Testis (tissue), 3 donors: ENCODE data around the gene FRAT2. TPM values are rescaled to one million over a fixed set of nuclear protein-coding genes. Genes with fewer than 3 reads are reported as not detected.
A peak's percentile ranks its signal among the peaks of the same experiment; 100 is the strongest.
"Not testable (repeated sequence)": the region's sequence is repeated elsewhere in the genome, so short reads cannot be mapped to it uniquely, and the experiment has no call there.

Experiments
- DNase-seq: peaks from one replicate; pipeline ENCODE4 v3.0.0-alpha.2; 2019
- H3K27ac ChIP-seq, 2 donors: fragments of 200-600 bp; sonication (generic); one replicate each; pipeline ENCODE4 v1.5.1; 2019
- H3K27me3 ChIP-seq: fragments of 200-600 bp; sonication (generic); one replicate; pipeline ENCODE4 v1.5.1; 2019
- H3K36me3 ChIP-seq: fragments of 200-600 bp; sonication (generic); one replicate; pipeline ENCODE4 v1.5.1; 2017; ENCODE audit warnings: low read depth; ENCODE audit errors: missing control alignments
- H3K4me1 ChIP-seq: fragments of 200-600 bp; sonication (generic); one replicate; pipeline ENCODE4 v1.5.1; 2019
- H3K4me3 ChIP-seq, 2 donors: fragments of 200-600 bp; sonication (generic); one replicate each; pipeline ENCODE4 v1.5.1; 2017 to 2019
- H3K9me3 ChIP-seq: fragments of 200-600 bp; sonication (generic); one replicate; pipeline ENCODE4 v1.5.1; 2017
- POLR2A ChIP-seq: fragments of 450-650 bp; IDR thresholded peaks from one replicate; pipeline ENCODE4 v1.6.1; 2017; ENCODE audit warnings: antibody characterized with exemption, mild to moderate bottlenecking, moderate library complexity
- WGBS, 2 donors: methylation state at CpG; one replicate each; pipeline ENCODE4 v1.1.5; 2018; 5-methylcytosine and 5-hydroxymethylcytosine counted together
- intact Hi-C: fragments of 100-400 bp; cut with DNase I; formaldehyde crosslinking; loops from one replicate; pipeline ENCODE4 v1.15.1; 2023; ENCODE audit warnings: low total_unique reads
- polyA plus RNA-seq: library from polyadenylated mRNA; stranded (reverse); fragments of 350-450 nt; fragmentation: Illumina TruSeq; extraction: RNeasy Lipid Tissue Mini Kit (QIAGEN cat#74804); gene quantifications from one replicate; pipeline ENCODE4 v1.2.3, GENCODE V29; 2014; ENCODE audit warnings: low read depth, low replicate concordance; ENCODE audit not compliant: insufficient read depth
- total RNA-seq, 2 donors: library from RNA; depleted of rRNA; stranded (reverse); fragments of >200 nt; gene quantifications; one replicate each; pipeline ENCODE4 v1.2.3, GENCODE V29; 2016
- TF ChIP-seq, protein P1 (sequence below), 3 experiments: fragments of 450-650 bp in 2 of 3; fragments of 200-600 bp in 1 of 3; sonication (generic) in 1 of 3; IDR thresholded peaks; one replicate each; pipeline ENCODE4 v1.5.1; 2016 to 2019; ENCODE audit warnings: antibody characterized with exemption in 3 of 3, mild to moderate bottlenecking in 2 of 3, moderate library complexity in 1 of 3

Gene FRAT2
- total and polyA plus RNA-seq, 3 donors from 2014 or later, result 18.8 to 37.0 (median 35.7) TPM

DNA sequence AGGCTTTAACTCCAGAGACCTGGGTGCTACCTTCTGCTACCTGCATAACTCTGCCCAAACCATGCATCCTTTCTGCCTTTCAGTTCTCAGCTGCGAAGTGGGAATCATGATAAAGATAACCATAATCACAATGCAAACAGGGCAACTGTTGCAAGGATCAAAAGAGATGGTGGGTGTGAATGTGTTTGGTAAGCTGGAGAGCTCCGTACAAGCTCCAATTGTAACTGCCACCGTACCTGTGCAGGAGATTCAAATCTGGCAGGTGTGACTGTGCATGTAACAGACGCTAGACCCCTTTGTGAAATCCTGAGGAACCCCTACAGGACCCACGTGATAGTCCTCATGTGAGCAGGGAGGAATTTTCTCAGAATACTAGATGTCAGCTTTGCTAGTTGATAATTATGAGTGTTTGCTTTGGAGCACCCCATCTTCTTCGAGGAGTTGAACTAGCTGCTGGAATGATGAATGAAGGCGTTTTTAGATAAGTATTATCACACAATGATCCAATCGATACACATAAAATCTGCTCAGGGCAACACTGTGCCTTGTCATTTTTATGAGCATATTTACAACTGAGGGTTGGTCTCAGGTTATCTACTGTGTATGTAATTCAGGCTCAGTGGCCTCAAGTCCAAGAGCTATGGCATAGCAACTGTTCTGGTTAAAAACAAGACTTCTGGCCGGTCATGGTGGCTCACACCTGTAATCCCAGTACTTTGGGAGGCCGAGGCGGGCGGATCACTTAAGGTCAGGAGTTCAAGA, 15.4 kb upstream of the FRAT2 start:
- no peaks in the 10 kb centered on the region for H3K4me1 ChIP-seq
- no peaks in the 10 kb centered on the region for H3K36me3 ChIP-seq
- no peak overlapping the region for H3K27ac ChIP-seq
- 82 to 85% methylated on average over 12 of the region's 12 CpGs for WGBS, 2 donors
- no peak for DNase-seq
- no peak overlapping the region for H3K4me3 ChIP-seq
- H3K27me3 ChIP-seq, result no peaks in the 10 kb centered on the region
- intact Hi-C loops, result loop anchor here (10.0 kb wide), 1 partner anchor 75 kb away; no protein-coding TSS in a partner anchor
- no peak for TF ChIP-seq POLR2A
- TF ChIP-seq, protein P1, sequence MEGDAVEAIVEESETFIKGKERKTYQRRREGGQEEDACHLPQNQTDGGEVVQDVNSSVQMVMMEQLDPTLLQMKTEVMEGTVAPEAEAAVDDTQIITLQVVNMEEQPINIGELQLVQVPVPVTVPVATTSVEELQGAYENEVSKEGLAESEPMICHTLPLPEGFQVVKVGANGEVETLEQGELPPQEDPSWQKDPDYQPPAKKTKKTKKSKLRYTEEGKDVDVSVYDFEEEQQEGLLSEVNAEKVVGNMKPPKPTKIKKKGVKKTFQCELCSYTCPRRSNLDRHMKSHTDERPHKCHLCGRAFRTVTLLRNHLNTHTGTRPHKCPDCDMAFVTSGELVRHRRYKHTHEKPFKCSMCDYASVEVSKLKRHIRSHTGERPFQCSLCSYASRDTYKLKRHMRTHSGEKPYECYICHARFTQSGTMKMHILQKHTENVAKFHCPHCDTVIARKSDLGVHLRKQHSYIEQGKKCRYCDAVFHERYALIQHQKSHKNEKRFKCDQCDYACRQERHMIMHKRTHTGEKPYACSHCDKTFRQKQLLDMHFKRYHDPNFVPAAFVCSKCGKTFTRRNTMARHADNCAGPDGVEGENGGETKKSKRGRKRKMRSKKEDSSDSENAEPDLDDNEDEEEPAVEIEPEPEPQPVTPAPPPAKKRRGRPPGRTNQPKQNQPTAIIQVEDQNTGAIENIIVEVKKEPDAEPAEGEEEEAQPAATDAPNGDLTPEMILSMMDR (IDR thresholded peaks at IDR 0.05), result no peak
- no peaks in the 10 kb centered on the region for H3K9me3 ChIP-seq

DNA sequence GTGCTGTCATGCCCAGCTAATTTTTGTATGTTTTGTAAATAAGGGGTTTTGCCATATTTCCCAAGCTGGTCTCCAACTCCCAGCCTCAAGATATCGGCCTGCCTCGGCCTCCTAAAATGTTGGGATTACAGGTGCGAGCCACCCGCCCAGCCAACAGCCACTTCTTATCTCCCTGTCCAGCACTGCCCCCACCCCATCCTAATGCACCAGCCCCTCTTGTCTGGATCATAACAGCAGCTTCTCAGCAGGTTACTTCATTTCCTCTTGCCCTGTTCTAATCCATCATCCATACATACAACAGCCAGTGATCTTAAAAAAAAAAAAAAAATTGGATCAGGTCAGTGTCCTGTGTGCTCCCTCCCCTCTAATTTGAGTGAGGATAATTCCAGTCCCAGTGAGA, 12.8 kb upstream of the FRAT2 start:
- Histone ChIP-seq H3K36me3 (no peaks in the 10 kb centered on the region), H3K4me1 (no peaks in the 10 kb centered on the region), H3K9me3 (no peaks in the 10 kb centered on the region), H3K27me3 (no peaks in the 10 kb centered on the region), H3K27ac (no peak overlapping the region), H3K4me3 (no peak overlapping the region)
- DNase-seq, result no peak
- 93 to 94% methylated on average over 4 of the region's 4 CpGs for WGBS, 2 donors
- intact Hi-C loops, result no loop called here
- TF ChIP-seq, protein P1 (IDR thresholded peaks at IDR 0.05), result no peak

DNA sequence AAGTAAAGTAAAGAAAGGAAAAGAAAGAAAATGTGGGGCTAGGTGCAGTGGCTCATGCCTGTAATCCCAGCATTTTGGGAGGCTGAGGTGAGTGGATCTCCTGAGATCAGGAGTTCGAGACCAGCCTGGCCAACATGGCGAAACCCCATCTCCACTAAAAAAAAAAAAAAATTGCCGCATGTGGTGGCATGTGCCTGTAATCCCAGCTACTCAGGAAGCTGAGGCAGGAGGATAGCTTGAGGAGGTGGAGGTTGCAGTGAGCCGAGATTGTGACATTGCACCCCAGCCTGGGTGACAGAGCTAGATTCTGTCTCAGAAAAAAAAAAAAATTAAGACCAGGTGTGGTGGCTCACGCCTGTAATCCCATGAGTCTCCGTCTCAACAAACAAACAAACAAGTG, 9.1 kb upstream of the FRAT2 start:
- H3K4me1 ChIP-seq, H3K4me3 ChIP-seq, H3K9me3 ChIP-seq, H3K27me3 ChIP-seq, H3K36me3 ChIP-seq, H3K27ac ChIP-seq, intact Hi-C loops, DNase-seq: not testable (repeated sequence)
- WGBS, 2 donors, result 88 to 95% methylated on average over 6 of the region's 6 CpGs

GRCh38 chr10:97341416-97341815, 6.9 kb upstream of the FRAT2 start:
- WGBS, 2 donors, result 80 to 91% methylated on average over 2 of the region's 2 CpGs
- H3K36me3 ChIP-seq, result no peaks in the 10 kb centered on the region
- no peaks in the 10 kb centered on the region for H3K27me3 ChIP-seq
- peaks cover 8% of the 10 kb centered on the region for H3K4me1 ChIP-seq
- no peak overlapping the region for H3K27ac ChIP-seq
- intact Hi-C loops, result no loop called here
- no peaks in the 10 kb centered on the region for H3K9me3 ChIP-seq
- no peak for DNase-seq
- H3K4me3 ChIP-seq, result no peak overlapping the region
- TF ChIP-seq, protein P1 (IDR thresholded peaks at IDR 0.05), result no peak
- TF ChIP-seq POLR2A, result no peak

DNA sequence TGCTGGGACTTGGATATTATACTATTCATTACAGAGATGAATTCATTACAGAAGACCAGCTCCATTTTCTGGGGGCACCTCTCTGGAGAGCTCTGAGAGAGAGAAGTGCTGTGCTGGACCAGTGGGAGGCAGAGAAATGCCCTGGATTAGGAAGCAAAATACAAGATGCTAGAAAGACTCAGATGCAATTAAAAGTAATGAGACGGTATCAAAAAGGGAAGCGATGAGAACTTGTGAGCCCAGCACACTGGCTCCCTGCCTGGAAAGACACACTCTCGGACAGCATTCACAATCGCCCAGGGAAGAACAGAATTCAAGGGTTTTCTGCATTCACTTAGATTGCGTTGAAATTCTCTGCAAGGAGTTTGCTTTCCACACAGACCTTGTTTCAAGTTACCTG, 3.5 kb upstream of the FRAT2 start:
- H3K27ac ChIP-seq, result no peak overlapping the region
- WGBS, 2 donors, result 39 to 54% methylated on average over 5 of the region's 5 CpGs

More for the DNA sequence above, 3.5 kb upstream of the FRAT2 start:
- DNase-seq, result peak; percentile 28
- H3K9me3 ChIP-seq, result no peaks in the 10 kb centered on the region
- no peak overlapping the region for H3K4me3 ChIP-seq
- no peaks in the 10 kb centered on the region for H3K36me3 ChIP-seq
- intact Hi-C loops, result no loop called here
- no peak for TF ChIP-seq POLR2A
- TF ChIP-seq, protein P1 (IDR thresholded peaks at IDR 0.05), result no peak
- peaks cover 8% of the 10 kb centered on the region for H3K4me1 ChIP-seq
- no peaks in the 10 kb centered on the region for H3K27me3 ChIP-seq
